Measurements from ENCODE around the gene LAMTOR3. TPM values are rescaled to one million over a fixed set of nuclear protein-coding genes. Genes with fewer than 3 reads are reported as not detected.

LAMTOR3 gene
- total RNA-seq, 2 donors from 2014 or later: 31.6 to 33.0 TPM

DNA sequence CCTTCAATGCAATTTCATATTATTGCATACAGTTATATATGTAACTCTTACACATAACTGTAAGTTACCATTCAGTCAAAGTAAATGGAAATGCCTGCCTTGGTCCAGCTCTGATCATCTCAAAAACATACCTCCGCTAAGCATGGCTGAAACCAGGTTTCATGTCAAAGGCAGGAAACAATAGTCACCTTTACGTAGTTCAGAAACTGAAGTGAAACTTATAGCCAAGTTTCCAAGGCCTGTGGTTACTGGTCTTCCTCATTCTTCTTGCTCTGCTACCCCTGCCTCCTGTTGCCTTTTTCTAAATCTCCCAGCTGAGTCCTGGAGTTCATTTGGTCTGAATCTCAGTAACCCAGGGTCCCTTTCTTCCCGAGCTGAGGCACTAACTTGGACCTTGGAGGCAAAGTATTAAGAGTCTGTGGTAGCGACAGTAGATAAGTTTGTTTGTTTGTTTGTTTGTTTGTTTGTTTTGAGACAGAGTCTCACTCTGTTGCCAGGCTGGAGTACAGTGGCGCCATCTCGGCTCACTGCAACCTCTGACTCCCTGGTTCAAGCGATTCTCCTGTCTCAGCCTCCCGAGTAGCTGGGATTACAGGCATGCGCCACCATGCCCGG lies 46.8 kb downstream of the LAMTOR3 start:
- no peak overlapping the region for H3K4me3 Mint-ChIP-seq
- H3K9me3 ChIP-seq (ENCODE audit: control insufficient read depth, low read length): no peaks in the 10 kb centered on the region
- H3K27ac Mint-ChIP-seq: no peak overlapping the region
- H3K27me3 ChIP-seq (ENCODE audit: control insufficient read depth, insufficient read depth, low read length, poor library complexity, severe bottlenecking): no peaks in the 10 kb centered on the region
- no peaks in the 10 kb centered on the region for H3K4me1 Mint-ChIP-seq
- no peak for DNase-seq
- no peak overlapping the region for H3K9ac ChIP-seq (ENCODE audit: extremely low read depth, low read length, poor library complexity, severe bottlenecking)
- H3K9me3 Mint-ChIP-seq: no peaks in the 10 kb centered on the region
- H3K27me3 Mint-ChIP-seq (ENCODE audit: insufficient read depth): no peaks in the 10 kb centered on the region
- no peak overlapping the region for H3K4me3 ChIP-seq (ENCODE audit: low read length)
- H3K36me3 Mint-ChIP-seq (ENCODE audit: low read depth): no peaks in the 10 kb centered on the region
- H3K4me1 ChIP-seq (ENCODE audit: control insufficient read depth, insufficient read depth, low read length): no peaks in the 10 kb centered on the region
- H3K36me3 ChIP-seq (ENCODE audit: control insufficient read depth, insufficient read depth, low read length): no peaks in the 10 kb centered on the region
- WGBS, 2 experiments (ENCODE audit: insufficient coverage in 1 of 2, insufficient read length in 1 of 2): 82 to 83% methylated on average over 3 to 10 of the region's 10 CpGs
- no peak for TF ChIP-seq CTCF (conservative IDR thresholded peaks at IDR 0.05)
- H3K27ac ChIP-seq (ENCODE audit: low read depth, low read length): no peak overlapping the region

DNA sequence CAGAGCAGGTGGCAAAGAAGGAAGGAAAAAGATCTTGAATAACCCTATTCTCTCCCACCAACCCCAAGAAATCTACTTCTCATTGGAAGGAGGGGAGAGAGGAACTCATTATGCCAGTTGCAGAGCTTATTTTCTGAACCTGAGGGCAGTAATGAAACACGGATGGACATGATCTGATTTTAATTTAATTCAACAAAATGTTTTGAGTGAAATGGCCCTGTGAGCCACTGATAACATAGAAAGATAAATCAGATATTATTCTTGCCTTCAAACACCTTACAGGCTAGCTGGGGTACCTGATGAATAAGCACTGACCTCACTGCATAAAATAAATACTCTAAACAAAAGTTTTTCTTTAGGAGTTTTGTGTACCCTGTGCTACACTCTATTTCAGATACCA lies 47.3 kb downstream of the LAMTOR3 start:
- Mint-ChIP-seq H3K4me1 (no peaks in the 10 kb centered on the region), H3K4me3 (no peak overlapping the region), H3K27me3 (ENCODE audit: insufficient read depth) (no peaks in the 10 kb centered on the region), H3K36me3 (ENCODE audit: low read depth) (no peaks in the 10 kb centered on the region), H3K9me3 (no peaks in the 10 kb centered on the region), H3K27ac (no peak overlapping the region)
- no peak for DNase-seq
- Histone ChIP-seq H3K9ac (ENCODE audit: extremely low read depth, low read length, poor library complexity, severe bottlenecking) (no peak overlapping the region), H3K9me3 (ENCODE audit: control insufficient read depth, low read length) (no peaks in the 10 kb centered on the region), H3K36me3 (ENCODE audit: control insufficient read depth, insufficient read depth, low read length) (no peaks in the 10 kb centered on the region), H3K4me1 (ENCODE audit: control insufficient read depth, insufficient read depth, low read length) (no peaks in the 10 kb centered on the region), H3K4me3 (ENCODE audit: low read length) (no peak overlapping the region), H3K27me3 (ENCODE audit: control insufficient read depth, insufficient read depth, low read length, poor library complexity, severe bottlenecking) (no peaks in the 10 kb centered on the region), H3K27ac (ENCODE audit: low read depth, low read length) (no peak overlapping the region)
- 88% methylated on average over 1 of the region's 1 CpG; no CpG with 5 or more reads in 1 of the 2 experiments for WGBS, 2 experiments (ENCODE audit: insufficient coverage in 1 of 2, insufficient read length in 1 of 2)
- no peak for TF ChIP-seq CTCF (conservative IDR thresholded peaks at IDR 0.05)

- no peaks in the 10 kb centered on the region for H3K27me3 ChIP-seq (ENCODE audit: control insufficient read depth, insufficient read depth, low read length, poor library complexity, severe bottlenecking)
- Mint-ChIP-seq H3K4me1 (no peaks in the 10 kb centered on the region), H3K4me3 (no peak overlapping the region), H3K36me3 (ENCODE audit: low read depth) (no peaks in the 10 kb centered on the region), H3K27me3 (ENCODE audit: insufficient read depth) (no peaks in the 10 kb centered on the region), H3K9me3 (no peaks in the 10 kb centered on the region), H3K27ac (no peak overlapping the region)
- 98 to 100% methylated on average over 1 to 2 of the region's 2 CpGs for WGBS, 2 experiments (ENCODE audit: insufficient coverage in 1 of 2, insufficient read length in 1 of 2)
- no peaks in the 10 kb centered on the region for H3K36me3 ChIP-seq (ENCODE audit: control insufficient read depth, insufficient read depth, low read length)
- no peak for TF ChIP-seq CTCF (conservative IDR thresholded peaks at IDR 0.05)
- H3K4me3 ChIP-seq (ENCODE audit: low read length): no peak overlapping the region
- DNase-seq: no peak
- H3K9ac ChIP-seq (ENCODE audit: extremely low read depth, low read length, poor library complexity, severe bottlenecking): no peak overlapping the region
- no peak overlapping the region for H3K27ac ChIP-seq (ENCODE audit: low read depth, low read length)
- H3K4me1 ChIP-seq (ENCODE audit: control insufficient read depth, insufficient read depth, low read length): no peaks in the 10 kb centered on the region
- no peaks in the 10 kb centered on the region for H3K9me3 ChIP-seq (ENCODE audit: control insufficient read depth, low read length)
These were observed 48.3 kb downstream of the LAMTOR3 start for GRCh38 chr4:99845708-99846469.

All from endodermal cell (in vitro differentiated cells).